Coronary artery (tissue), 2 donors: ENCODE results near the gene APBB2.

ENCODE experiments used
- DNase-seq: peaks from one replicate; pipeline ENCODE4 v3.0.0-alpha.2; 2017; ENCODE audit warnings: low spot score
- H3K27ac ChIP-seq, 2 donors: fragments of 200-600 bp; sonication (generic); one replicate each; pipeline ENCODE4 v1.5.1; 2016 to 2019
- H3K4me3 ChIP-seq: fragments of 200-600 bp; sonication (generic); 2 replicates; pipeline ENCODE4 v1.5.1; 2016; ENCODE audit warnings: mild to moderate bottlenecking, moderate library complexity
- TF ChIP-seq, protein P1 (sequence below): fragments of 200-600 bp; sonication (generic); IDR thresholded peaks from one replicate; pipeline ENCODE4 v1.5.1; 2019; ENCODE audit warnings: antibody characterized with exemption

The APBB2 gene

DNA sequence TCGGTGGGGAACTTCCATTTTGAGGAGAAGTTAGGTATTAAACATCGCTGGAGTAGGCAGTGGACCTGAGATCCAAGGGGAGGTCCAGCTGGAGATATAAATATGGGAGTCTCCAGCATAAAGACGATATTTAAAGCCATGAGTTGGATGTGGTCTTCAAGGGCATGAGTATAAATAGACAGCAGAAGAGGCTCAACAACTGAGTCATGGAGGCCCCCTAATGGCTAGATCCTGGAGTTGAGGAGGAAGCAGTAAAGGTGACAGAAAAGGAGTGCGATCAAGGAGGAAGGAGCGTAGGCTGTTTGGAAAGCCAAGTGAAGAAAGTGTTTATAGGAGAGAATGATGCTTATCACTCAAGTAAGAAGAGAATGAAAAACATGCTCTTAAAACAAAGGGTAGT lies 18.1 kb upstream of the APBB2 start:
- TF ChIP-seq, protein P1, sequence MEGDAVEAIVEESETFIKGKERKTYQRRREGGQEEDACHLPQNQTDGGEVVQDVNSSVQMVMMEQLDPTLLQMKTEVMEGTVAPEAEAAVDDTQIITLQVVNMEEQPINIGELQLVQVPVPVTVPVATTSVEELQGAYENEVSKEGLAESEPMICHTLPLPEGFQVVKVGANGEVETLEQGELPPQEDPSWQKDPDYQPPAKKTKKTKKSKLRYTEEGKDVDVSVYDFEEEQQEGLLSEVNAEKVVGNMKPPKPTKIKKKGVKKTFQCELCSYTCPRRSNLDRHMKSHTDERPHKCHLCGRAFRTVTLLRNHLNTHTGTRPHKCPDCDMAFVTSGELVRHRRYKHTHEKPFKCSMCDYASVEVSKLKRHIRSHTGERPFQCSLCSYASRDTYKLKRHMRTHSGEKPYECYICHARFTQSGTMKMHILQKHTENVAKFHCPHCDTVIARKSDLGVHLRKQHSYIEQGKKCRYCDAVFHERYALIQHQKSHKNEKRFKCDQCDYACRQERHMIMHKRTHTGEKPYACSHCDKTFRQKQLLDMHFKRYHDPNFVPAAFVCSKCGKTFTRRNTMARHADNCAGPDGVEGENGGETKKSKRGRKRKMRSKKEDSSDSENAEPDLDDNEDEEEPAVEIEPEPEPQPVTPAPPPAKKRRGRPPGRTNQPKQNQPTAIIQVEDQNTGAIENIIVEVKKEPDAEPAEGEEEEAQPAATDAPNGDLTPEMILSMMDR: no peak
- Histone ChIP-seq H3K4me3 (no peak overlapping the region), H3K27ac (no peak overlapping the region)
- DNase-seq: no peak

DNA sequence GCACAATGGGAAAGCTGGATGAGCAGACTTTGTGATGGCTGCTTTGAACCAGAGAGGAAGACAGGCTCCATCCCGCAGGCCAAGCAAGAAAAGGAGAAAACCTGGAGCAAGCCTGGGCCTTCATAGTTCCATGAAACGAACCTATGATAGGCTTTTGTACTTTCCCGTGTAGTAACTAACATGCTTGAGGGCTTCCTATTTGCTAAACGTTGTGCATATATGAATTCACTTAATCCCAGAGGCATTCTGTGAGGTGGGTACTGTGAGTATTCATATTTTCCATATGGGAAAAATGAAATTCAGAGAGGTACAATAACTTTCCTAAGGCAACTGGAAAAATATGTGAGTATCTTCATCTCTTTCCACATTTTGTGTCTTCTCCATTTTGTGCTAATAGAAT lies 13.6 kb upstream of the APBB2 start:
- TF ChIP-seq, protein P1: no peak
- H3K27ac ChIP-seq: no peak overlapping the region
- no peak overlapping the region for H3K4me3 ChIP-seq
- no peak for DNase-seq

DNA sequence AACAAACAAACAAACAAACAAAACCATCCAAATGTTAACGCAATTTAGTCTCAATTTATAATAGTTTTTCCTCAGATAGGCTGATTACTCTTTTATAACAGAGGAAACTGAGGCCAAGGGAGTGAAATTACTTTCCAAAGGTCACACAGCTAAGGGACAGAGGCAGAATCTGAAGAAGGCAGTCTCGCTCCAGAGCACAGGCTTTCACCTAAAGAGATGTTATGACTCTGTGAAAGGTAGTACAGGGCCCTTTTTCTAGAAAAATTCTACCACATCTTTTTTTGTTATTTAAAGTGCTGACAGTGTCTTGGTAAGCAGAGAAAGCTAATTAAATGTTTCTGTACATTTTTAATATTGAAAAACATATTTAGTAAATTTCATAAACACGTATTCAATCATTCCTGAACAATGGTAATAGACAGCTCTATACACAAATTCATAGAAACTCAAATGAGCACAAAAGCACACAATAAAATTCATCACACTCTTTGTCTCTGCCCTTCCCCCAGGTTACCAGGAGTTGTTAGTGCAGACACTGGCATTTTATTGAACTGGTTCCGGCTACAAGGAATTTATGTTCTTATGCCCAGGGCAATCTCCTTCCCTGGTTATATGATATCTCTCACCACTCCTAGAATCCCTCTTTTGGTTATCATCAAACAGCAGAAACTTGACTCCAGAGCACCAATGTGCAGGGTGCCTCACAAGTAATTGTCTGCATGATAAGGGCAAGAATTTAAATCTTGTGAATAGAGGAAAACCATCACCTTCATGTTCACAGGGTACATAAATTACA lies 7.7 kb upstream of the APBB2 start:
- Histone ChIP-seq H3K27ac (no peak overlapping the region), H3K4me3 (no peak overlapping the region)
- no peak for DNase-seq
- TF ChIP-seq, protein P1: no peak

DNA sequence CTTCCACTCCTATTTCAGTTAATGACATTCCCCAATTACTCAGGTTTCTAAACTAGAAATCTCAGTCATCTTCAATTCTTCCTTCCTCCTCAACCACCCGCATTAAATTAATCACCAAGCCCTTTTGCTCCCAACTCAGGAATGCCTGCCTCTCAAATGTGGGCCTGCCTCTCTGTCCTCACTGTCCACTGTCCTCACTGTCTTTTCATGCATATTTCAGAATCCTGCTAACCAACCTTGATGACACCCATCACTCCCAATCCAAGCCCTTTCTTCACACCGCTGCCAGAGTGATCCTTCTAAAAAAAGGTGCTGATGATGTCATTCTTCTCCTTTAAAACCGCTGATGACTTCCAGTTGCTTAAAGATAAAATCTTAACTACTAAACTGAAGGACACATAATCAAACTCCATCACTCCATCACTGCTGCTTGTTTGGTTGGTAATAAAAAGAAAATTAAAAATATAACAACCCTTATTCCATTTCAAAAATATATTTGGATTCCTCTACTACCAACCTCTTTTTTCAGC lies 5.1 kb upstream of the APBB2 start:
- TF ChIP-seq, protein P1: no peak
- Histone ChIP-seq H3K4me3 (no peak overlapping the region), H3K27ac (no peak overlapping the region)
- DNase-seq: no peak

DNA sequence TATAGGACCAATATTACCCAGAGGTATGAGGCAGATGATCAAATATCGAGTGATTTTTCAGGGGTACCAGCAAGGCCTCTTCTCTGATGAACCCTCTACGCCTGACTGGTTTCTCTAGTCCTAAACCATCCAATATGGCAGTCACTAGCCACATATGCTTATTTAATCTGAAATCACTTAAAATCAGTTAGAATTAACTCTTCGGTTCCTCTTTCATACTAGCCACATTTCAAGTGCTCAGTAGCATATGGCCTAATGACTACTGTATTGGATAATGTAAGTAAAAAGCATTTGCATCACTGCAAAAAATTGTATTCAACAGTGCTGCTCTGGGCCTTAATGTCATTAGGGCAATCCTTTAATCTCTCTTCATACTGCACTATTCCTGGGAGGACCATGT lies 4.4 kb upstream of the APBB2 start:
- TF ChIP-seq, protein P1: no peak
- Histone ChIP-seq H3K27ac (no peak overlapping the region), H3K4me3 (no peak overlapping the region)
- DNase-seq: no peak

DNA sequence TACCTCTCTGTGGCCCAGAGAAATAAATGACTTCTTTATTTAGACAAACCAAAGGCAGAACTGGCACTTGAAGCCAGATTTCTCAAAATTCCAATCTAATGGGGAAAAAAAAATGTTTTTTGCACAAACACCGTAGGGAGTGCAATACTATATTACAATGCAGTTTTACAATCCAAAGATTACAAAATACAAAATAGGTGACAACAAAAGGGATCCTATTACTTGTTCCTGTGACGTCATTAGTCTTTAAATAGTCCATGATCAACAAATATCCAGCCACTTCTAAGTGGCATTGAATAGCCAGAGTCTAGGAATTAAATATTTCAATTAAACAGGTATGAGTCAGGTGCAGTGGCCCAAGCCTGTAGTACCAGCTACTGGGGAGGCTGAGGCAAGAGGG lies 3.0 kb upstream of the APBB2 start:
- TF ChIP-seq, protein P1: no peak
- peak overlapping the region; percentile 35 to 84 for H3K27ac ChIP-seq
- H3K4me3 ChIP-seq: no peak overlapping the region
- DNase-seq: no peak

DNA sequence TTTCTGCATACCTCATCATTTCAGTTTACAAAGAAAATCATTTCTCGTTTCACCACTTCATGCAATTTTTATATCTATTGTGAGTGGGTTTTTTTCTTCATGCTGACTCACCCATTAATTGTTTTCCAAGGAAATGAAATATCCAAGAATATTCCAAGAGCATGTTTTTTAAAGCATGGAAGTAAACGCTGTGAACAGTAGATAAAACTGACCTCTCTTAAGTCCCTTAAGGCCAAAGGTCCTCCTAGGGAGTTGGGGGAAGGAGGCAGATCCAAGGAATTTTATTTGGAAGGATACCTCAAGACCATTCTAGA lies 2.6 kb upstream of the APBB2 start:
- TF ChIP-seq, protein P1: peak; percentile 15
- H3K4me3 ChIP-seq: peak overlapping the region; percentile 81
- DNase-seq: no peak
- peak overlapping the region; percentile 84 to 91 for H3K27ac ChIP-seq
